HL-60/S4 treated with retinoic acid at 250 ng/mL for 4 days and 3 days (cell line): ENCODE measurements around the gene XKR8.
"Not testable (repeated sequence)": the region's sequence is repeated elsewhere in the genome, so short reads cannot be mapped to it uniquely, and the experiment has no call there.

ENCODE experiments used
- in situ Hi-C: fragments of 300-500 bp; cut with MboI; formaldehyde crosslinking; loops from 2 replicates; pipeline ENCODE4 v1.7.0; 2022; ENCODE audit warnings: low sequenced_read_pairs

Gene XKR8

GRCh38 chr1:27980216-27980845, 20.6 kb downstream of the XKR8 start:
- in situ Hi-C loops = no loop called here

GRCh38 chr1:27981145-27981544, 21.4 kb downstream of the XKR8 start:
- in situ Hi-C loops = no loop called here

- in situ Hi-C loops = no loop called here
These were observed 31.3 kb downstream of the XKR8 start for GRCh38 chr1:27990920-27991537.

GRCh38 chr1:27992276-27992675, 32.5 kb downstream of the XKR8 start:
- in situ Hi-C loops = no loop called here

- in situ Hi-C loops = no loop called here
These were observed 33.5 kb downstream of the XKR8 start for GRCh38 chr1:27993241-27993640.

- in situ Hi-C loops = no loop called here
These were observed 34.3 kb downstream of the XKR8 start for GRCh38 chr1:27994060-27994459.

GRCh38 chr1:27994526-27994925, 34.8 kb downstream of the XKR8 start:
- in situ Hi-C loops = not testable (repeated sequence)

GRCh38 chr1:27999055-27999454, 39.3 kb downstream of the XKR8 start:
- in situ Hi-C loops = no loop called here

- in situ Hi-C loops = no loop called here
These were observed 42.8 kb downstream of the XKR8 start for GRCh38 chr1:28002600-28002999.

GRCh38 chr1:28003117-28003516, 43.3 kb downstream of the XKR8 start:
- in situ Hi-C loops = not testable (repeated sequence)

GRCh38 chr1:28010969-28011368, 51.2 kb downstream of the XKR8 start:
- in situ Hi-C loops = no loop called here
